HG02642 (cell line): Measurements from ENCODE around the gene LURAP1L.

Experiments used
- ATAC-seq: cut with Tn5 transposase; IDR thresholded peaks from one replicate; pipeline ENCODE4 v1.9.1; 2021; ENCODE audit warnings: mild to moderate bottlenecking; ENCODE audit not compliant: unreplicated experiment, poor library complexity

LURAP1L gene, protein sequence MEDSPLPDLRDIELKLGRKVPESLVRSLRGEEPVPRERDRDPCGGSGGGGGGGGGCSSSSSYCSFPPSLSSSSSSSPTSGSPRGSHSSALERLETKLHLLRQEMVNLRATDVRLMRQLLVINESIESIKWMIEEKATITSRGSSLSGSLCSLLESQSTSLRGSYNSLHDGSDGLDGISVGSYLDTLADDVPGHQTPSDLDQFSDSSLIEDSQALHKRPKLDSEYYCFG

DNA sequence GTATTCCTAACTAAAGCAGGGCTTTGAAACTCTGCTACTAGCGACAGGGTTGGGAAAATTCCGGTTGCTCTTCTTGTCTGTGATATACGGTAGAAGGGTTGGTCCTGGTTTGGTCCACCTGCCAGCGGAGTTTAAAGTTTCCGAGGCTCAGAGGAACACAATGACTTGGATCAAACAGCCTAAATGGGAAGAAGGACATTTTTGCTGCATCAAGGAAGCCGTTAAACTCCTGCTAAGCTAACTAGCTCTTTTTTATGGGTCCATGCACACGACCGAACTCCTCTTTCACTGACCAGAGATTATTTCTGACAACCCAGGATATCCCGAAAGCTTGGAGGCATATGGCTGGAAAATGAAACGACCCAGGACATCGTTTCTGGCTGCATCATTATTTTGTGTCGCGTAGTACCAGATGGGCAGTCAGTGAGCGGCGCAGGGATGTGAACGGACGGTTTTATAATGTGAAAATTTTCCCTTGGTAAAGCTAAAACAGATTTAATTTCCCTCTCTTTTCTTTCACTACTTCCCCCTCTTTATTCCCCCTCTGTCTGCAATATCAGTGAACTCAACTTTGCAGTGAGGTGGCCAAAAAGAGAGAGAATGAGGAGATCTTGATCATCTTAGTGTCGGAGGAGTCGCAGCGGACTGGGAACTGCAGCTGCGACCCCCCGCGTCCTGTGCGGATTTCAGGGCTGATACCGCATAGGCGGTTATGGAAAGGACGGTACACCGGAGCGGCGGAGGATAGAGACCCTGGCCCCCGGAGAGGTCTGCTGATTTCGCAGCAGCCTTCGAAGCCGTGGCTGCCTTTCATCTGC is at the start of gene LURAP1L:
Gene LURAP1L (plus strand): TSS at position 160 of the 818 bp plus-strand sequence. CDS start 696 bp downstream, outside the sequence.
- ATAC-seq = no peak

DNA sequence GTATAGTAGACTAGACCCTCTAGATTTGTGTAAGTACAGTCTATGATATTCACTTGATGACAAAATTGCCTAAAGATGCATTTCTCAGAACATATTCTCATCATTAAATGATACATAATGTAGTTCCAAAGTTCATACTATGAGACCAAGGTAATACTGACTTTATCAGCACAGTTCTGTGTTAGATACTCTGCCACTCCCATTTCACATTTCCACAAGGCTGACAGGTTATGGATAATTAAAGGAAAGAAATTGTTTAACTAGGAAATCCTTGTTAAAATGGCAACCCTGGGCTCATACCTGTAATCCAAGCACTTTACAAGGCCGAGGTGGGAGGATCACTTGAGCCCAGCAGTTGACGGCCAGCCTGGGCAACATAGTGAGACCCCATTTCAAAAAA is 48.0 kb upstream of the LURAP1L start:
- no peak for ATAC-seq

DNA sequence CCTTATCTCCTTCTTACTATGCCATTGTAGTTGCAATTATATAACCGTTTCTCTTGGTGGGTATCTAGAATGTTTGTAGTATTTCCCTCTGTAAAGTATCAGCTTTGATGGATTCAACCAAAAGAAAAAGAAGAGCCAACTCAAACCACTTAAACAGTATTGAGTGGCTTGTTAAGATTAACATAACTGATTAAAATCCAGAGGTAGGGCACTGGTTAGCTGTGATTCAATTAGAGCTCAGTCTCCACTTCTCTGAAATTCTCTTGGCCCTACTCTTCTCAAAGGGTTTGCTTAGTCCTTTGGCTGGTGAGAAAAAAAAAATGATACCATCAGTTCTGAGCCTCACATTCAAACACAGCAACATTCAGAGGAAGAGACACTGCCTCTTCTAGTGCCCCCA is 44.6 kb upstream of the LURAP1L start:
- no peak for ATAC-seq

DNA sequence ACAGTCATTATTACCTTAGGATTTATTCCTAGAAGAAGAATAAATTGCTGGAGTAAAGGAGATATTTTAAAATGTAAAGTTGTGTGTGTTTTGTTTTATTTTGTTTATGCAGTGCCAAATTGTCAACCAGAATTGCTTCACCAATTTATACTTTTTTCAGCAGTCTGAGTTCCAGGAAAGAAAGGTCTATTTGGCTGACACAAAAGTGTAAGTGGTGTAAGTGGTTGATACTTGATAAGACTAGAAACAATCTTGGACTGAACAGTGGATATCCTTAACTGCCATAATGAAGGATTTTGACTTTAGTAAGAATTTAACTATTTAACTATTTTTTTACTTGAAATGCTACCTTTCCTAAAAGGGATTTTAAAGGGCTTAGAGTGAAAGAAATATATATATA is 43.9 kb upstream of the LURAP1L start:
- no peak for ATAC-seq

DNA sequence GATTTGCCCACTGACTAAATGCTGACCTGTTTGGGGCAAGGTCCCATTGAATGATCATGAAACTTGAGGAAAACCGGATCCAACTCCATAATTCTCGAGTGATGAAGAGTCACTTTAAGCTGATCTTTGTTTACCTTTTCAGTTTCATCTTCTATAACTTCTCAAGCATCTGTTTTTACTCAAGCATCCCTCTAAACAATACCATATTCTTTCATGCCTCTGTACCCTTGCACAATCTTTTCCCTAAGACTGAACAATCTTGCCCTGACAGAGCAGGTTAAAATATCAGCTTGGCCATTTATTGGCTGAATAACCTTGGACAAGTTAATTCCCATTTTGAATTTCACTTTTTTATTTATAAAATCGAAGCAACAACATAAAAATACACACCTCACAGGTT is 41.8 kb upstream of the LURAP1L start:
- no peak for ATAC-seq

DNA sequence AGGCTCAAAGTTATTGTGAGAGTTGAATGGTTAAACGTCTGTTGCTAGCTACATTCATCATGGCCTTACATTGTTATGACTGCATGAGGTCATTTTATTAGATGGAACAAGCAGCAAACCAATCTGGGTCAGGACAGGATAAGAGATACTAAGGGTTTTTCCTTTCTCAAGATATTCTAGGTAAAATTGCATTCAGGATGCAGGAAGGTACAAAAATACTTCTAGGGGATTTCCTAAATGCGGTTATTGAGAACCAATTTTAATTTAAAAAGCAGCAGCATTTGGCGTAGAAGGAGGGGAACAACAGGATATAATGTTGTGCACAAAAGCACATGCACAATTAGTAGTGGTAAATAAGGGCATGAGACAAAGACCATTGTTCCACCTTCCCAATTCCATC is 39.2 kb upstream of the LURAP1L start:
- no peak for ATAC-seq

DNA sequence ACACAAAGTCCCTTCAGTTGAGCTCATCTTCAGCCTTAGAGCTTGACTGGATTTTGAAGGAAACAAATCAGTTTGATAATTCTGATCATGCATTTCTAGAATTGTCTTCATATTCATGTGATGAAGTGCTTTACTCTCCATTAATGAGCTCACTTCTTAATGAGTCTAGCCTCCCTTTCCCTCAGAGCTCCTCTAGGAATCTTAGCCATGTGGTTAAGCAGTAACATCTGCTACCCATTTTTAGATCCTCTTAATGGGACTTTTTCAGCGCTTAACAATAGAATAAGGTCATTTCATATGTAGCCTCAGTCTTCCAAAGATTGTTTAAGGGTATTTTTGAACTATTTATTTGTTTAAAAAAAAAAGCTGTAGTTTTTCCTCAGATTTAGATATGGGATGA is 36.9 kb upstream of the LURAP1L start:
- no peak for ATAC-seq

DNA sequence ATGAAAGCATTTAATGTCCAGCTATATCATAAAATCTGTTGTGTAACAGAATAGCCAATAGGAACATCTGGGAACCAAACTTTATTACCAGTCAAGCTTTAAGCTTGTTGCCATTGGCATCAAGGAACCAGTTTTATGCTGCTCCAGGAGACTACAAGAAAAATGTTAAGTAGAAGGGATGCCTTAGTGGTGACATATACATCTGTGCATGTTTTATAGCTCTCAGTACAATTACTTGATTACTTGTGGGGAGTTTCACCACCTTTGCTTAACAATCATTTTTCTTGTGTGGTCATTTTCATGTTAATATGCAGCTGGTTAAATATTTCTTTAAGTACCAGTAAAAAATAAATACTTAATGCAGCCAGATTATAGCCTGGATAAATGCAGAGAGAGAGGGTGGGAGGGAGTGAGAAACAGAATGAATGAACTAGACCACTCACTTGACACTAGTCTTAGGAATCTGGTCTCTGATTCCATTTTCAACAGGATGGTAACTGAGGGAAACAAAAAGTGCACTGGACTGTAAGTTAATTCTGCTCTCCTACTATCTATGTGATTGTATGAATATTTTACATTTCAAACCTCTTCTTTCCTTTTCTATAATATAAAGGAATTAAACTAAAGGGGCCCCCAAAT is 35.7 kb upstream of the LURAP1L start:
- ATAC-seq = no peak

DNA sequence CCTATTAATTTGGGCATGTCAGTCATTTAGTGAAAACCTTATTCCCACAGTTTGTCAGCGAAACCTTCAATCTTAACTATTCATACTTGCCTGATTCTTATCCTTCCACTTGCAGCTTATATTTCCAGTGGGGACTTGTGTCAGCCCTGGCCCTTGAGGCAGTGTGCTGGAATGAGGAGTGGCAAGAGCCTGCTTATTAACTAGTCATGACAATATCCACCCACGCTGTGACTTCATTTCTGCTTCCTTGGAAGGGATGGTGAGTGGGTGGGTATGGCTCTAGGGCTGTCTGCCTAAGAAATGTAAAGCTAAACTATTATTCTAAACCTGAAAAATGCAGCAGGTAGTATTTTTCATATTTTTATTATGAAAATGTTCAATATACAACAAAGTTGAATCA is 34.0 kb upstream of the LURAP1L start:
- no peak for ATAC-seq

DNA sequence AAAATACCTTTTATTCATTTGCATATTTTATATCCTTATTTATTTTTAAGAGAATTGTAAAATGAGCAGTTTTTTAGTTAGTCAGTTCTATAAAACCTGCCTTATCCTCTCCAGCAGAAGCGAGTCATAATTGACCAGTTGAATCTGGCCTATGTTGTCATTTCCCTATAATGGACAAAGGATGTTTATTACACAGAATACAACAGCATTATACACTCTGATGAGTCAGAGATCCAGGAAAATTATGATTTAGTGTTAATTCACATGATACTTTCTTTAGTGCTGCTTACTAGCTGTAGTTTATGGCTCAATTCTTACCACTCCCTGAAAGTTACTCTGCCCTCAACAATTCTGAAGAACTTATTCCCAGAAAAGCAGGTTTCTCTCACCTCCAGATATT is 26.8 kb upstream of the LURAP1L start:
- ATAC-seq = no peak

DNA sequence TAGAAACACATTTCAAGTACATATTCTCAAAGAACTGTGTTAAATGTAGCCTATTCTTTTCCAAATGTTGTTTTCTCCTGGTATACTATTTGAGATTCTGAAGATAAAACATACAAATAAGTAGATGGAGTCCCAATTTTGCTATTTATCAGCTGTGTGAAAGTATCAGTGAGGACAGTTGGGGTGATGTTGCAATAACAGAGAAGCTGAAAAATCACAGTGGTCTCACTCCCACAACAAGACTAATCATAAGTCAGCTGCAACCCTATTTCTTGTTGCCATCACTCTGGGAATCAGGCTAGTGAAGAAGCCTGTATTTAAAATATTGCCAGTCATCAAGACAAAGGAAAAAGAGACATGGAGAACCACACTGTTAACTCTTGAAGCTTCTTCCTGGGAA is 25.9 kb upstream of the LURAP1L start:
- no peak for ATAC-seq

DNA sequence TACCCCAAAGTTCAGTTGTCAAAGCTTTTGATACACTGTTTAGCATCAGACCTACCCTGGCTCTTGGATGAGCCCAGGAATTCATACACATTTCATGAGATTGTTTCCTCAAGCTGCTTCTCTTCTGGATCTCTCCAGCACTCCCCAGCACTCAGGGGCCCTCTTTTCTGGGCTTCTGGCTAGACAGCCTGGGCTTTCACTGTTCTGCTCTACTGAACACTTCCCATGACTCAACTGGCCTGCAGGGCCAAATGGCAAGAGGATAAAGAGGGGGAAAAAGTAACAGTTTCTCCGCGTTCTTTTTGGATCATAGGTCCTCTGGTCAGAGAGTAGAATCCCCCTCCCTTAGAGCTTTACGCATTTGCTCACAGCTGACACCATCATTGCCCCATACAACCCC is 20.9 kb upstream of the LURAP1L start:
- no peak for ATAC-seq

DNA sequence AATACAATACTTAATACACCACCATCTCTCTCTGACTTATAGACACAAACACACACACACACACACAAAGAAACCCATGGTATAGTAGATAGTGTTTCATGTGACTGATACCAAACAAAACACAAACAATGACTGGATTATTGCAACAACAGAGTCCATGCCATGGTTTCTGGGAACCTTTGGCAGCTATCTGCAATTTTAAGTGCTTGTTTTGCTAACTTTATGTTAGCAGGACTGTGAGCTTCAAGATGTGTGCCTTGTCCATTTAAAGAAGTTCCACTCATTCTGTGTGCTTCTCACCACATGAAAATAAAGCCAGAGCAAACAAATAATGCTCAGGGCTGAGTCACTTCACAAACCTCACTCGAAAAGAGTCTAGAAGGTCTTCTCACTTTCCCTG is 15.1 kb upstream of the LURAP1L start:
- no peak for ATAC-seq

DNA sequence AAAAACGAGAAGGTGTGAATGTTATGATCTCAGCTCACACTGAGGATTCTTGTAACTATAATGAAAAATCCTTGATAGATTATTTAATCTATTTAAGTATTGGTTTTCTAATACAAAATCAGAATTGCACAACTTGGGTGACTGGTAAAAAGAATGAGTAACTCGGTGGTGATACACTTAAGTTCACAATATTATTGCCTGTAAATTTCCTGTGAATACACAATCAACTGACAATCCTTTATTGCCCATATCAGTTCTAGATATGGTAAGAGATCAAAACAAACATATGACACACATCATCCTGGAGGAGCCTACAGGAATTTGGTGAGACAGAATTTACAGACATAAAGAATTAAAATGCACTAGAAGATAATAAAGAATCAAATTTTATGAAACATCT is 14.1 kb upstream of the LURAP1L start:
- ATAC-seq = no peak

DNA sequence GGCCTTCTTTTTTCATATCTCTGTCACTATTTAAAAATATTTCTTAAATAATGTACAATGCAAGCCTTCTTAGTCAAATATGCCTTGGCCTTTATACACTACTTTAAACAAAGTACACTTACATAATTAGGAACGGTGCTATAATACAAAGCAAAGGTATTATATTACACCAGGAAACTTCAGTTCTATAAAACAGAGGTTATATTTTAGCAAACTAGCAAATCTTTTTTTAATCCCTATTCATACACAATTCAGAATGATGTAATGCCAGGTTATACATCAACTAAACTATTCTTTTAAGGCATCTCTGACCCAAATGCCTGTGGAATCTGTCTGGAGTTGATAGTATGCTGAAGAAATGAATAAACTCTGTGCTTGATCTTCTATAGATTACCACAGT is 10.7 kb upstream of the LURAP1L start:
- no peak for ATAC-seq

DNA sequence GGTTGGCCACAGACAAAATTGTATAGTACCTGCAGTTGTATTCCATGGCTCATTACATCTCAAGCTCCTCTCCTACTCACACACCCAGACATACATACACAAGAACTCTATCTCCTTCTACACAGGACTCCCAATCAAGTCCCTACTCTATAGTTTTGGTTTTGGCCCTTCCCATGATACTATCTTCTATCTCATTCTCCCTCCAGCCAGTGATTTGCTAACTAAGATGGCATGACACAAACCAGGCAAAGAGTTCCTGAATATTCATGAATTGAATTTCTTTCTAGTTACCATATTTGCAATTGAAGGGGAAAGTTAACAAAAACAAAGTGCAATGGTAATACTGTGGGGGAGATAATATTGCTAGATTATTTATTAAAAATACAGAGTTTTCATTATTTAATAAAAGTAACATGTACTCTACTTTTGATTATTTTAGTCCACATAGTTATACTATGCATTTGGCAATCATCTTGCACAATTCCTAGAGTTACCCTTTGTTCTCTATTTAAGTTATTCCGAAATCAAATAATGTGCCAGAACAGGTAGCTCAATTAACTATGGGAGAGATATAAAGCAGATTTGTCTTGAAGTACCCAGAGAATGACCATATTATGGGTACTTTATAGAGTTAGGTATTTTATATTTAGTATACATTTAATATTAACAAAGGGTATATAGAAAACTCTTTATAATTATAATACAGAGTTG is 9.6 kb upstream of the LURAP1L start:
- no peak for ATAC-seq

DNA sequence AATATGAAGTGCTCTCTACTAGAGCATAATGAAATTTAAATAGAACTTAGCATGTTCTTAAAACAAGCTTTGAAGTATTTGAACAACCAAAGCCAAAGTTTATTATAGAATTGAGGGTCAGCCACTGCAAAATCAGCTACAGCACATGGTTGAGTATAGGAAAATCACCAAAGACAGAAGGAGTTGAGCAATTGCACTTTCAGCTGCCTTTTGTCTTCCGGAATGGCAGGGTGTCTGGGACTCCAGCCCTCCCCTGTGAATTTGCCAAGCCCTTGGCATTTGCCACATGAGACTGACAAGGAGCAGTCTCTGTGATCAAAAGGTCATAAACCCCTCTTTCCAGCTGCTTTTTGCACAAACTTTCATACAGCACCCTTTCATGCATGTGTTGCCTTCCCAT is 8.5 kb upstream of the LURAP1L start:
- ATAC-seq = no peak

DNA sequence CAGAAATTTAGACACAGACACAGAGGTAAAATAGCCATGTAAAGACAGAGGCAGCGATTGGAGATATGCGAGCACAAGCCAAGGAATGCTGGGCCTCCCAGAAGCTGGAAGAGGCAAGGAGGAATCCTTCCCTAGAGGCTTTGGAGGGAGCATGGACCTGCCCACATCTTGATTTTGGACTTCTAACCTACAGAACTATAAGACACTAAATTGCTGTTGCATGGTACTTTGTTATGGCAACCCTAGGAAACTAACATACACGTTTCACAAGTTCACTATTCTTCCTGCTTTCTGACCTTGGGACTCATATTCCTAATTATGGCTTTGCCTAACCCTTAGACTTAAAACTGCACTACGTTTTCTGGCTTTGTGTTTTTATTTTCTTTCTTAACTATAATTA is 4.6 kb upstream of the LURAP1L start:
- ATAC-seq = no peak

DNA sequence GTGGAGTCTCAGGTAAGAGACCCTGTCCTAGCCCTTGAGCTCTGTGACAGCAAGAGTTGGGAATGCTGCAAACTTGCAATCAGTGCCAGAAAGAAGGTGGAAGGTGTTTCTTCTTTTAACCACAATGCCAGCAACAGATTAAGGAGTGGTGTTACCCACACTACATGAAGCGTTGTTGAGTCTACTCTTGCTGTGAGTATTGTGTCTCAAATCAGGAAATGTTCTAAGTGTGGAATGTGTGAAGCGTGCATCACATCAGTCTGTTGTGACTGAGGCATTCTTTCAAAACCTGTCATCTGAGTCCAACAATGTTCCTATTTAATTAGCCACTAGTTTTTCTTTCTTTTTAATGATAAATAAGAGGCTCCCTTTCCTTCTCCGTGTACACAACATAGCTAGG is 2.9 kb upstream of the LURAP1L start:
- ATAC-seq = no peak

DNA sequence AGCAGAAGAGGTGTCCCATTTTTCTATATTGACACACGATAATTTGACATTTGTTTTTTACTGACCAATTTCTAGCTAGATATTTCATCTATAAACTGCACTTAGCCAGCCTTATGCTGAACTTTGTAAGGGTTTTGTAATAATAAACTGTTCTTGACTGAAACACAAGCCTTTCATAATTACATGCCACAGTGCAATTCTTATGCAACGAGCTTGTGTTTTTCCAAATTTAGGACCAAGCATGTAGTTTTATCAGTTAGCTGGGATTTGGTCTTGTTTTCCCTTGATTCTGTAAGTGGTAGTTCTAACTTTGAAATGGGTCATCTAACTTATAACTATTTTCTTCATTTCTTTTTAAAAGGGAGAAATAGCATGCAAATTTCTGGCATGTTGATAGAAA is 1.3 kb upstream of the LURAP1L start:
- no peak for ATAC-seq
